Gastrocnemius medialis (tissue), 4 donors: ENCODE data around the gene ADORA2B. TPM values are rescaled to one million over a fixed set of nuclear protein-coding genes. Genes with fewer than 3 reads are reported as not detected.

ENCODE experiments used
- ATAC-seq, 2 donors: fragments of 150-250 bp; one replicate each; pipeline ENCODE4 v1.9.1; 2016
- DNase-seq, 2 donors: peaks; one replicate each; pipeline ENCODE4 v3.0.0-alpha.2; 2019
- H3K27ac ChIP-seq, 4 donors: fragments of 200-600 bp; sonication (generic); 1 replicate in 1 of 4; 2 replicates in 3 of 4; pipeline ENCODE4 v1.5.1; 2016 to 2018; ENCODE audit warnings: mild to moderate bottlenecking in 2 of 4, moderate library complexity in 1 of 4
- H3K27me3 ChIP-seq, 3 donors: fragments of 200-600 bp; sonication (generic) in 2 of 3; 1 replicate in 1 of 3; 2 replicates in 2 of 3; pipeline versions ENCODE4 v1.5.1 to v1.6.0; 2016 to 2019; ENCODE audit warnings: mild to moderate bottlenecking in 1 of 3, moderate library complexity in 1 of 3
- H3K36me3 ChIP-seq, 2 donors: fragments of 200-600 bp; sonication (generic) in 1 of 2; one replicate each; pipeline ENCODE4 v1.5.1; 2017 to 2018
- H3K4me1 ChIP-seq, 2 donors: fragments of 200-600 bp; sonication (generic) in 1 of 2; one replicate each; pipeline ENCODE4 v1.5.1; 2016 to 2017; ENCODE audit warnings: mild to moderate bottlenecking in 2 of 2
- H3K4me3 ChIP-seq, 4 donors: fragments of 200-600 bp; sonication (generic) in 3 of 4; 1 replicate in 1 of 4; 2 replicates in 3 of 4; pipeline ENCODE4 v1.5.1; 2016 to 2019; ENCODE audit warnings: mild to moderate bottlenecking in 2 of 4
- H3K9me3 ChIP-seq, 3 donors: fragments of 200-600 bp; sonication (generic) in 2 of 3; 1 replicate in 1 of 3; 2 replicates in 2 of 3; pipeline ENCODE4 v1.5.1; 2016 to 2019
- CTCF ChIP-seq, 5 experiments: fragments of 450-650 bp in 3 of 5; fragments of 200-600 bp in 2 of 5; sonication (generic) in 2 of 5; IDR thresholded peaks in 4 of 5; conservative IDR thresholded peaks in 1 of 5; 1 replicate in 4 of 5; 2 replicates in 1 of 5; pipeline ENCODE4 v1.5.1; 2016 to 2019; ENCODE audit warnings: antibody characterized with exemption in 5 of 5, mild to moderate bottlenecking in 3 of 5, moderate library complexity in 3 of 5
- POLR2A ChIP-seq, 2 donors: fragments of 450-650 bp; IDR thresholded peaks; one replicate each; pipeline ENCODE4 v1.6.1; 2017; ENCODE audit warnings: antibody characterized with exemption in 2 of 2, mild to moderate bottlenecking in 2 of 2, moderate library complexity in 2 of 2
- in situ Hi-C, 4 donors: fragments of 200-750 bp; cut with MboI; loops; one replicate each; pipeline versions ENCODE4 v1.15.0 to v1.8.0; 2017; ENCODE audit warnings: low sequenced_read_pairs in 4 of 4
- intact Hi-C: fragments of 100-400 bp; cut with DNase I; formaldehyde crosslinking; loops from one replicate; pipeline ENCODE4 v1.15.1; 2023; ENCODE audit warnings: low total_unique reads
- total RNA-seq, 4 donors: library from RNA; depleted of rRNA; stranded (reverse); fragments of >200 nt; gene quantifications; one replicate each; pipeline versions ENCODE4 v1.1.0 to v1.2.3, GENCODE V29; 2016

Gene ADORA2B
- total RNA-seq, 4 donors from 2014 or later: 0.25 to 1.4 TPM; not detected in 2

GRCh38 chr17:15919466-15919865, 25.5 kb upstream of the ADORA2B start:
- H3K4me3 ChIP-seq: no peak overlapping the region
- peaks cover 5 to 14% (median 8%) of the 10 kb centered on the region in 3 donors for H3K27me3 ChIP-seq
- H3K36me3 ChIP-seq: no peaks in the 10 kb centered on the region
- H3K27ac ChIP-seq: no peak overlapping the region
- no peaks in the 10 kb centered on the region for H3K4me1 ChIP-seq
- ATAC-seq (no peak), DNase-seq (no peak)
- in situ Hi-C loops: no loop called here
- no peaks in the 10 kb centered on the region for H3K9me3 ChIP-seq
- TF ChIP-seq CTCF (IDR thresholded peaks at IDR 0.05 in 4 of 5, conservative IDR thresholded peaks at IDR 0.05 in 1 of 5) (no peak), POLR2A (IDR thresholded peaks at IDR 0.05) (no peak)
- intact Hi-C loops: no loop called here

GRCh38 chr17:15920758-15921239, 24.1 kb upstream of the ADORA2B start:
- Histone ChIP-seq H3K9me3 (no peaks in the 10 kb centered on the region), H3K36me3 (no peaks in the 10 kb centered on the region), H3K27me3 (peaks cover 5 to 14% (median 8%) of the 10 kb centered on the region in 3 donors), H3K27ac (no peak overlapping the region), H3K4me1 (no peaks in the 10 kb centered on the region), H3K4me3 (no peak overlapping the region)
- TF ChIP-seq CTCF (IDR thresholded peaks at IDR 0.05 in 4 of 5, conservative IDR thresholded peaks at IDR 0.05 in 1 of 5) (no peak), POLR2A (IDR thresholded peaks at IDR 0.05) (no peak)
- no peak for DNase-seq
- intact Hi-C loops: no loop called here
- in situ Hi-C loops: no loop called here
- ATAC-seq: no peak

GRCh38 chr17:15921640-15922039, 23.3 kb upstream of the ADORA2B start:
- H3K4me1 ChIP-seq: no peaks in the 10 kb centered on the region
- no peaks in the 10 kb centered on the region for H3K9me3 ChIP-seq
- H3K4me3 ChIP-seq: no peak overlapping the region
- no peak for DNase-seq
- TF ChIP-seq CTCF (IDR thresholded peaks at IDR 0.05 in 4 of 5, conservative IDR thresholded peaks at IDR 0.05 in 1 of 5) (no peak), POLR2A (IDR thresholded peaks at IDR 0.05) (no peak)
- H3K36me3 ChIP-seq: no peaks in the 10 kb centered on the region
- H3K27me3 ChIP-seq: peaks cover 5 to 13% (median 8%) of the 10 kb centered on the region in 3 donors
- H3K27ac ChIP-seq: no peak overlapping the region
- intact Hi-C loops (no loop called here), in situ Hi-C loops (no loop called here)
- ATAC-seq: no peak

GRCh38 chr17:15922586-15922985, 22.3 kb upstream of the ADORA2B start:
- intact Hi-C loops: no loop called here
- no peak for DNase-seq

GRCh38 chr17:15926039-15926740, 18.7 kb upstream of the ADORA2B start:
- H3K27me3 ChIP-seq: no peaks in the 10 kb centered on the region
- no peak overlapping the region for H3K27ac ChIP-seq
- H3K4me3 ChIP-seq: no peak overlapping the region
- H3K36me3 ChIP-seq: no peaks in the 10 kb centered on the region
- no peaks in the 10 kb centered on the region for H3K4me1 ChIP-seq
- TF ChIP-seq POLR2A (IDR thresholded peaks at IDR 0.05) (no peak), CTCF (IDR thresholded peaks at IDR 0.05 in 4 of 5, conservative IDR thresholded peaks at IDR 0.05 in 1 of 5) (no peak)
- ATAC-seq (no peak), DNase-seq (no peak)
- intact Hi-C loops: no loop called here
- no peaks in the 10 kb centered on the region for H3K9me3 ChIP-seq
- in situ Hi-C loops: no loop called here

More at GRCh38 chr17:15922586-15922985, 22.3 kb upstream of the ADORA2B start:
- H3K36me3 ChIP-seq: no peaks in the 10 kb centered on the region
- no peak overlapping the region for H3K27ac ChIP-seq
- H3K27me3 ChIP-seq: peaks cover 0 to 6% (median 5%) of the 10 kb centered on the region in 3 donors
- in situ Hi-C loops: no loop called here
- H3K9me3 ChIP-seq: no peaks in the 10 kb centered on the region
- H3K4me1 ChIP-seq: no peaks in the 10 kb centered on the region
- ATAC-seq: no peak
- no peak overlapping the region for H3K4me3 ChIP-seq
- no peak for TF ChIP-seq POLR2A (IDR thresholded peaks at IDR 0.05)
